Astrocyte of the spinal cord (primary cell): ENCODE results near the gene SH3D21.

ENCODE experiments used
- DNase-seq: peaks from one replicate; pipeline ENCODE4 v3.0.0; 2011; ENCODE audit warnings: low read depth, low spot score
- H3K4me3 ChIP-seq: 2 replicates; pipeline ENCODE4 v1.5.1; 2011; ENCODE audit warnings: low read depth, mild to moderate bottlenecking, low read length, moderate library complexity
- CTCF ChIP-seq: IDR thresholded peaks from 2 replicates; pipeline ENCODE4 v1.5.1; 2012; ENCODE audit warnings: low read depth, mild to moderate bottlenecking, low read length, inconsistent platforms
- in situ Hi-C: cut with HindIII; loops from 2 replicates; pipeline ENCODE4 v1.10.0; 2017; ENCODE audit warnings: low sequenced_read_pairs

SH3D21 gene

GRCh38 chr1:36306210-36306901, at the start of gene SH3D21:
Gene SH3D21 (plus strand): TSS chr1:36306368. CDS start chr1:36306421, 53 bp downstream.
- peak within 1 kb of the TSS; percentile 66 for H3K4me3 ChIP-seq
- in situ Hi-C loops = no loop called here
- peak; percentile 34 for TF ChIP-seq CTCF
- peak; percentile 22 for DNase-seq

- no peak for TF ChIP-seq CTCF
- H3K4me3 ChIP-seq = no peak overlapping the region
- in situ Hi-C loops = no loop called here
- DNase-seq = no peak
These were observed 49.4 kb upstream of the SH3D21 start for GRCh38 chr1:36256558-36257374.

- TF ChIP-seq CTCF = no peak
- in situ Hi-C loops = no loop called here
- no peak for DNase-seq
- H3K4me3 ChIP-seq = no peak overlapping the region
These were observed 48.8 kb upstream of the SH3D21 start for GRCh38 chr1:36257375-36257767.

- in situ Hi-C loops = no loop called here
These were observed 47.2 kb upstream of the SH3D21 start for GRCh38 chr1:36258960-36259344.

GRCh38 chr1:36268981-36269380, 37.2 kb upstream of the SH3D21 start:
- TF ChIP-seq CTCF = no peak
- H3K4me3 ChIP-seq = no peak overlapping the region
- DNase-seq = no peak
- in situ Hi-C loops = no loop called here

More at GRCh38 chr1:36258960-36259344, 47.2 kb upstream of the SH3D21 start:
- DNase-seq = peak; percentile 47
- no peak overlapping the region for H3K4me3 ChIP-seq
- TF ChIP-seq CTCF = no peak

GRCh38 chr1:36269408-36269838, 36.7 kb upstream of the SH3D21 start:
- in situ Hi-C loops = no loop called here
- no peak for TF ChIP-seq CTCF
- DNase-seq = peak; percentile 29
- H3K4me3 ChIP-seq = no peak overlapping the region
